H1 (cell line): ENCODE results near the gene LRRC74A. TPM values are rescaled to one million over a fixed set of nuclear protein-coding genes. Genes with fewer than 3 reads are reported as not detected.
A peak's percentile ranks its signal among the peaks of the same experiment; 100 is the strongest.

Source experiments
- CTCF ChIA-PET: fragments of 300-600 bp; sonication (Branson Sonifier 250); formaldehyde crosslinking; loops from one replicate; lab custom pipeline; 2021; ENCODE audit not compliant: partially characterized antibody; lab: Charles Lee
- POLR2A ChIA-PET: fragments of 300-600 bp; sonication (Branson Sonifier 250); formaldehyde crosslinking; loops from one replicate; lab custom pipeline; 2021; ENCODE audit warnings: inconsistent platforms; ENCODE audit not compliant: partially characterized antibody; lab: Charles Lee
- DNase-seq, 2 experiments: peaks; one replicate each; pipeline versions ENCODE4 v3.0.0 to v3.0.0-alpha.2; 2010 to 2022; ENCODE audit warnings: low spot score in 2 of 2, low read depth in 1 of 2, mixed read lengths in 1 of 2
- FAIRE-seq: peaks from 2 replicates; lab custom pipeline; 2011; peaks lifted over from hg19 to GRCh38; lab: Jason Lieb, UNC
- H2AFZ ChIP-seq: 2 replicates; pipeline ENCODE4 v1.8.1; 2012; ENCODE audit warnings: low read length, inconsistent platforms
- H2AK5ac ChIP-seq: 2 replicates; pipeline ENCODE4 v1.6.1; 2013; ENCODE audit warnings: low read depth, low read length
- H2BK120ac ChIP-seq: replicated peaks from 2 replicates; pipeline ENCODE3; 2013; ENCODE audit warnings: low read depth, low read length, inconsistent platforms
- H2BK12ac ChIP-seq: 2 replicates; pipeline ENCODE4 v1.6.1; 2013; ENCODE audit warnings: low read depth, low read length
- H2BK15ac ChIP-seq: 2 replicates; pipeline ENCODE4 v1.6.1; 2013; ENCODE audit warnings: low read length
- H2BK20ac ChIP-seq: 2 replicates; pipeline ENCODE4 v1.6.1; 2013; ENCODE audit warnings: low read length
- H2BK5ac ChIP-seq: 2 replicates; pipeline ENCODE4 v1.6.1; 2013; ENCODE audit warnings: low read depth, low read length
- H3K14ac ChIP-seq: 2 replicates; pipeline ENCODE4 v1.6.1; 2013; ENCODE audit warnings: inconsistent platforms; ENCODE audit not compliant: insufficient read length
- H3K18ac ChIP-seq: 2 replicates; pipeline ENCODE4 v1.6.1; 2013; ENCODE audit warnings: low read length; ENCODE audit errors: extremely low read depth
- H3K23ac ChIP-seq: 2 replicates; pipeline ENCODE4 v1.6.1; 2013; ENCODE audit warnings: inconsistent platforms; ENCODE audit not compliant: insufficient read length
- H3K23me2 ChIP-seq: 2 replicates; pipeline ENCODE4 v1.6.1; 2013; ENCODE audit warnings: low read depth, low read length
- H3K27ac ChIP-seq: 2 replicates; pipeline ENCODE4 v1.6.1; 2011; ENCODE audit warnings: low read depth, low read length, inconsistent platforms
- H3K27me3 ChIP-seq, 4 experiments: replicated peaks in 1 of 4; 1 replicate in 1 of 4; 2 replicates in 3 of 4; pipeline versions ENCODE4 v1.6.1 to v1.8.1; 2011 to 2013; ENCODE audit warnings: low read length in 3 of 4, mild to moderate bottlenecking in 3 of 4, inconsistent platforms in 2 of 4, mixed read lengths in 2 of 4, moderate library complexity in 1 of 4; ENCODE audit not compliant: control insufficient read depth in 3 of 4, insufficient read depth in 3 of 4; ENCODE audit errors: extremely low read depth in 1 of 4
- H3K36me3 ChIP-seq, 4 experiments: 2 replicates each; pipeline versions ENCODE4 v1.6.1 to v1.8.1; 2011 to 2013; ENCODE audit warnings: mild to moderate bottlenecking in 4 of 4, low read length in 3 of 4, moderate library complexity in 2 of 4, control low read depth in 1 of 4, inconsistent platforms in 1 of 4; ENCODE audit not compliant: insufficient read depth in 4 of 4, control insufficient read depth in 2 of 4
- H3K4ac ChIP-seq: replicated peaks from 2 replicates; pipeline ENCODE3; 2013; ENCODE audit warnings: low read length, low read depth, mixed read lengths, inconsistent platforms; ENCODE audit not compliant: insufficient read length
- H3K4me1 ChIP-seq, 4 experiments: replicated peaks in 1 of 4; 1 replicate in 1 of 4; 2 replicates in 3 of 4; pipeline versions ENCODE4 v1.6.1 to v1.8.1; 2011 to 2013; ENCODE audit warnings: low read length in 3 of 4, inconsistent platforms in 2 of 4, mixed read lengths in 1 of 4; ENCODE audit not compliant: insufficient read depth in 4 of 4, control insufficient read depth in 3 of 4
- H3K4me2 ChIP-seq, 2 experiments: 2 replicates each; pipeline versions ENCODE4 v1.6.1 to v1.8.1; 2011 to 2013; ENCODE audit warnings: low read depth in 2 of 2, low read length in 2 of 2, control low read depth in 1 of 2, inconsistent platforms in 1 of 2, mild to moderate bottlenecking in 1 of 2; ENCODE audit not compliant: insufficient read depth in 1 of 2
- H3K4me3 ChIP-seq, 4 experiments: fragments of 200-600, 300-600 bp in 1 of 4; sonication (generic), shearing (Covaris generic), sonication (Bioruptor Twin) in 1 of 4; 2 replicates each; pipeline versions ENCODE4 v1.5.1 to v1.8.1; 2011 to 2016; ENCODE audit warnings: low read length in 4 of 4, low read depth in 3 of 4, control low read depth in 2 of 4, inconsistent platforms in 2 of 4, mild to moderate bottlenecking in 2 of 4, mixed read lengths in 1 of 4, moderate library complexity in 1 of 4; ENCODE audit not compliant: insufficient read depth in 2 of 4; ENCODE audit errors: extremely low read depth in 1 of 4
- H3K56ac ChIP-seq: replicated peaks from 2 replicates; pipeline ENCODE3; 2013; ENCODE audit warnings: low read depth, mild to moderate bottlenecking, mixed read lengths, low read length, inconsistent platforms; ENCODE audit not compliant: insufficient read length
- H3K79me1 ChIP-seq: 2 replicates; pipeline ENCODE4 v1.6.1; 2013; ENCODE audit warnings: low read depth, low read length, control low read depth
- H3K79me2 ChIP-seq, 2 experiments: 2 replicates each; pipeline versions ENCODE4 v1.6.1 to v1.8.1; 2012 to 2013; ENCODE audit warnings: low read length in 2 of 2, mild to moderate bottlenecking in 2 of 2, inconsistent platforms in 1 of 2; ENCODE audit not compliant: insufficient read depth in 2 of 2, control insufficient read depth in 1 of 2
- H3K9ac ChIP-seq, 4 experiments: replicated peaks in 1 of 4; 1 replicate in 1 of 4; 2 replicates in 3 of 4; pipeline versions ENCODE4 v1.6.1 to v1.8.1; 2011 to 2013; ENCODE audit warnings: low read depth in 3 of 4, low read length in 3 of 4, control low read depth in 2 of 4, mild to moderate bottlenecking in 2 of 4, moderate library complexity in 2 of 4, inconsistent platforms in 1 of 4; ENCODE audit errors: extremely low read depth in 1 of 4
- H3K9me3 ChIP-seq, 2 experiments: 2 replicates each; pipeline versions ENCODE4 v1.6.1 to v1.8.1; 2012 to 2013; ENCODE audit warnings: mild to moderate bottlenecking in 2 of 2, moderate library complexity in 2 of 2, control low read depth in 1 of 2, inconsistent platforms in 1 of 2, low read depth in 1 of 2, low read length in 1 of 2, mixed read lengths in 1 of 2; ENCODE audit not compliant: insufficient read depth in 2 of 2
- H4K20me1 ChIP-seq, 2 experiments: replicated peaks in 1 of 2; 2 replicates each; pipeline versions ENCODE3 to v1.8.1; 2011 to 2013; ENCODE audit warnings: inconsistent platforms in 2 of 2, low read length in 2 of 2, mild to moderate bottlenecking in 1 of 2; ENCODE audit not compliant: insufficient read depth in 2 of 2, control insufficient read depth in 1 of 2
- H4K5ac ChIP-seq: 2 replicates; pipeline ENCODE4 v1.6.1; 2013; ENCODE audit warnings: low read length, low read depth, mixed read lengths, inconsistent platforms; ENCODE audit not compliant: insufficient read length
- H4K8ac ChIP-seq: 2 replicates; pipeline ENCODE4 v1.8.0; 2013; ENCODE audit warnings: mild to moderate bottlenecking, moderate library complexity, low read length, inconsistent platforms; ENCODE audit not compliant: insufficient read depth; ENCODE audit errors: extremely low read depth
- H4K91ac ChIP-seq: replicated peaks from 2 replicates; pipeline ENCODE3; 2013; ENCODE audit warnings: low read length, mixed read lengths, inconsistent platforms; ENCODE audit not compliant: insufficient read length
- BCL11A ChIP-seq, 2 experiments: IDR thresholded peaks; one replicate each; pipeline ENCODE4 v1.6.1; 2011; ENCODE audit warnings: low read depth in 2 of 2, low read length in 2 of 2, mild to moderate bottlenecking in 2 of 2
- EP300 ChIP-seq, 2 experiments: IDR thresholded peaks; 1 replicate in 1 of 2; 2 replicates in 1 of 2; pipeline ENCODE4 v1.6.1; 2011 to 2012; ENCODE audit warnings: low read depth in 2 of 2, low read length in 2 of 2, mild to moderate bottlenecking in 2 of 2, borderline replicate concordance in 1 of 2, inconsistent platforms in 1 of 2, moderate library complexity in 1 of 2
- GABPA ChIP-seq: IDR thresholded peaks from 2 replicates; pipeline ENCODE4 v1.6.1; 2011; ENCODE audit warnings: mild to moderate bottlenecking, low read length, moderate library complexity, borderline replicate concordance; ENCODE audit not compliant: insufficient read depth
- RBBP5 ChIP-seq: IDR thresholded peaks from 2 replicates; pipeline ENCODE4 v1.7.1; 2012; ENCODE audit warnings: low read depth, mild to moderate bottlenecking, inconsistent platforms, low read length, moderate library complexity, borderline replicate concordance
- SAP30 ChIP-seq: fragments of 300-600 bp; sonication (generic); IDR thresholded peaks from 2 replicates; pipeline ENCODE4 v1.7.1; 2012; ENCODE audit warnings: low read length, moderate library complexity, mild to moderate bottlenecking, inconsistent platforms; ENCODE audit not compliant: insufficient read depth, insufficient replicate concordance
- SIN3A ChIP-seq, 2 experiments: IDR thresholded peaks in 1 of 2; conservative IDR thresholded peaks in 1 of 2; 2 replicates each; pipeline ENCODE4 v1.6.1; 2011 to 2012; ENCODE audit warnings: low read length in 2 of 2, improper control_type of control experiment in 1 of 2, low read depth in 1 of 2, mild to moderate bottlenecking in 1 of 2
- SIX5 ChIP-seq: IDR thresholded peaks from 2 replicates; pipeline ENCODE4 v1.6.1; 2011; ENCODE audit warnings: mild to moderate bottlenecking, low read depth, low read length
- SP1 ChIP-seq: IDR thresholded peaks from 2 replicates; pipeline ENCODE4 v1.6.1; 2011; ENCODE audit warnings: low read depth, low read length
- SRF ChIP-seq: IDR thresholded peaks from 2 replicates; pipeline ENCODE4 v1.6.1; 2011; ENCODE audit warnings: mild to moderate bottlenecking, low read depth, low read length, moderate library complexity
- WGBS, 2 experiments: shearing (Covaris generic) in 1 of 2; methylation state at CpG; one replicate each; pipeline versions ENCODE4 v1.1.6 to v1.1.7; 2013 to 2015; ENCODE audit warnings: low lambda C conversion rate in 2 of 2, mixed read lengths in 2 of 2, inconsistent platforms in 1 of 2, low coverage in 1 of 2, missing lambda C conversion rate in 1 of 2; ENCODE audit not compliant: insufficient replicate concordance in 2 of 2, insufficient coverage in 1 of 2, insufficient read length in 1 of 2; ENCODE audit errors: extremely low coverage in 1 of 2, missing lambda C conversion rate in 1 of 2; 5-methylcytosine and 5-hydroxymethylcytosine counted together
- polyA plus RNA-seq, 7 experiments: library from polyadenylated mRNA; depleted of rRNA in 3 of 7; stranded (reverse) in 5 of 7; unstranded in 2 of 7; fragments of >200 nt in 5 of 7; fragments of 200-250 nt in 2 of 7; gene quantifications; 1 replicate in 5 of 7; 2 replicates in 1 of 7; 4 replicates in 1 of 7; pipeline versions ENCODE4 v1.2.1 to v1.2.3, GENCODE V29; 2011 to 2013; ENCODE audit warnings: missing spikeins in 2 of 7, mixed read lengths in 2 of 7
- total RNA-seq: library from RNA; stranded (reverse); fragmentation: NEBNext Ultra II Directional; extraction: Animal tissue kit (Norgen Biotek cat#: 25700); gene quantifications from 2 replicates; pipeline ENCODE4 v1.2.1, GENCODE V29; 2021
- TF ChIP-seq, protein P1 (sequence below): IDR thresholded peaks from 2 replicates; pipeline ENCODE4 v1.6.1; 2011; ENCODE audit warnings: low read length, improper control_type of control experiment

Gene LRRC74A
- total and polyA plus RNA-seq, 2 of the 8 experiments (the other 6 are each of a cell fraction or from before 2014, with no cell fraction given), result not detected

DNA sequence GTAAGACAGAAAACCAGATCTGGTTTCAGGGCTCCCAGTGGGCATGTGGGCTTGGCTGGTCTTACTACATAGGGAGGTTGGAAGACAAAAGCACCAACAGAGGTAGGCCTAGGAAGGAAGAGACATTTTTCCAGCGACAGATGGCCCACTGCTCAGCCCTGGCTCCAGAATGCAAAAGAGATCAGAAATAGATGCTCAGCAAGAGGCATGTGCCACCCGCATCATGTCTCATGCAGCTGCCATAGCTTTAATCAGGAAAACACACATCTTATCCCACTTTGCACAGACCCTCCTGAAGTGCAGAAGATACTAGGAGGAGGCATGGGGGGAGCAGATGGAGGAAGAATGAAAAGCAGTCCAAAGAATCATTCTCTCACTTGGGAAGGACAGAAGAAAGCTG is 39.6 kb upstream of the LRRC74A start:
- Histone ChIP-seq H4K8ac (no peak overlapping the region), H3K14ac (no peak overlapping the region), H3K23me2 (no peaks in the 10 kb centered on the region), H2BK5ac (no peak overlapping the region), H3K23ac (no peak overlapping the region), H3K9ac (no peak overlapping the region), H3K27me3 (no peaks in the 10 kb centered on the region), H4K5ac (no peak overlapping the region), H3K4me3 (no peak overlapping the region), H3K4me1 (no peaks in the 10 kb centered on the region), H3K79me1 (no peaks in the 10 kb centered on the region), H3K79me2 (no peaks in the 10 kb centered on the region), H3K56ac (no peak overlapping the region), H3K4ac (no peak overlapping the region), H2AK5ac (no peak overlapping the region), H4K20me1 (peaks cover 2 to 4% of the 10 kb centered on the region in 2 experiments), H2BK12ac (no peak overlapping the region), H3K4me2 (no peak overlapping the region), H2BK20ac (no peak overlapping the region), H3K36me3 (peaks cover 10 to 34% (median 28%) of the 10 kb centered on the region in 4 experiments; a peak in 7 of 8 replicates), H3K18ac (no peak overlapping the region), H2AFZ (no peak overlapping the region), H2BK120ac (no peak overlapping the region), H3K27ac (no peak overlapping the region), H4K91ac (no peak overlapping the region), H3K9me3 (no peaks in the 10 kb centered on the region), H2BK15ac (no peak overlapping the region)
- DNase-seq (peak in 1 of 2 experiments; percentile 22), FAIRE-seq (no peak)
- ChIA-PET POLR2A (interaction anchor here (2.9 kb wide), 1 partner anchor 10 kb away, joined by 8 read pairs; no protein-coding TSS in a partner anchor), CTCF (interaction anchor here (2.5 to 13.7 kb wide), 6 partner anchors 17 to 90 kb away, joined by 6 to 234 read pairs (median 41); no protein-coding TSS in a partner anchor)
- 92% methylated on average over 2 of the region's 2 CpGs; no CpG with 5 or more reads in 1 of the 2 experiments for WGBS, 2 experiments
- TF ChIP-seq SP1, result no peak
- TF ChIP-seq GABPA, result no peak
- TF ChIP-seq, protein P1, sequence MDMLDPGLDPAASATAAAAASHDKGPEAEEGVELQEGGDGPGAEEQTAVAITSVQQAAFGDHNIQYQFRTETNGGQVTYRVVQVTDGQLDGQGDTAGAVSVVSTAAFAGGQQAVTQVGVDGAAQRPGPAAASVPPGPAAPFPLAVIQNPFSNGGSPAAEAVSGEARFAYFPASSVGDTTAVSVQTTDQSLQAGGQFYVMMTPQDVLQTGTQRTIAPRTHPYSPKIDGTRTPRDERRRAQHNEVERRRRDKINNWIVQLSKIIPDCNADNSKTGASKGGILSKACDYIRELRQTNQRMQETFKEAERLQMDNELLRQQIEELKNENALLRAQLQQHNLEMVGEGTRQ, result no peak
- no peak for TF ChIP-seq SIX5
- TF ChIP-seq SIN3A (conservative IDR thresholded peaks at IDR 0.05 in 1 of 2, IDR thresholded peaks at IDR 0.05 in 1 of 2; ENCODE audit: low read depth in 1 of 2, low read length in 2 of 2), result no peak
- no peak for TF ChIP-seq SAP30
- TF ChIP-seq SRF, result no peak
- TF ChIP-seq RBBP5, result no peak
- TF ChIP-seq BCL11A (IDR thresholded peaks at IDR 0.05; ENCODE audit: low read depth in 2 of 2, low read length in 2 of 2), result no peak
- TF ChIP-seq EP300 (IDR thresholded peaks at IDR 0.05; ENCODE audit: borderline replicate concordance in 1 of 2, low read depth in 2 of 2, low read length in 2 of 2), result no peak
